ENCODE data around the gene BAIAP2. TPM values are rescaled to one million over a fixed set of nuclear protein-coding genes. Genes with fewer than 3 reads are reported as not detected.
"Not testable (repeated sequence)": the region's sequence is repeated elsewhere in the genome, so short reads cannot be mapped to it uniquely, and the experiment has no call there.

The BAIAP2 gene
- total RNA-seq, 2 experiments from 2014 or later, result 2.8 TPM

DNA sequence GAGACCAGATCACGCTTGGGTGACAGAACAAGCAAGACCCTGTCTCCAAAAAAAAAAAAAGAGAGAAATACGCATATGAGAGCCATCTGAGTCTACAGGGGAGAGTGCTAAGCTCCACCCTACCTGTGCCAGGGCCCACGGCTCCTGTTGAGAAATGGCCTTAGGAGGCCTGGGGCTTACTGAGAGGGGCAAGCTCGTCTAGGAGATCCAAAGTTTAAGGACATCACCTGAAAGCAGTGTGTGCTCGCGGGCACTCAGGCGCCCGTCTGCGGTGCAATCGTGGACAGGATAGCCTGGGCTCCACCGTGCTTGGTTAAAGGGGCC lies 14.5 kb upstream of the BAIAP2 start:
- POLR2A ChIA-PET, result no interaction called here
- Mint-ChIP-seq H3K36me3 (ENCODE audit: low read depth) (peaks cover 12% of the 10 kb centered on the region), H3K4me1 (peaks cover 45% of the 10 kb centered on the region), H3K9me3 (peaks cover 11% of the 10 kb centered on the region), H3K4me3 (no peak overlapping the region), H3K27ac (no peak overlapping the region), H3K27me3 (peaks cover 8% of the 10 kb centered on the region)
- no peak for DNase-seq
- CTCF ChIA-PET, result interaction anchor here (0.6 kb wide), 1 partner anchor 302 kb away, joined by 4 read pairs; no protein-coding TSS in a partner anchor

DNA sequence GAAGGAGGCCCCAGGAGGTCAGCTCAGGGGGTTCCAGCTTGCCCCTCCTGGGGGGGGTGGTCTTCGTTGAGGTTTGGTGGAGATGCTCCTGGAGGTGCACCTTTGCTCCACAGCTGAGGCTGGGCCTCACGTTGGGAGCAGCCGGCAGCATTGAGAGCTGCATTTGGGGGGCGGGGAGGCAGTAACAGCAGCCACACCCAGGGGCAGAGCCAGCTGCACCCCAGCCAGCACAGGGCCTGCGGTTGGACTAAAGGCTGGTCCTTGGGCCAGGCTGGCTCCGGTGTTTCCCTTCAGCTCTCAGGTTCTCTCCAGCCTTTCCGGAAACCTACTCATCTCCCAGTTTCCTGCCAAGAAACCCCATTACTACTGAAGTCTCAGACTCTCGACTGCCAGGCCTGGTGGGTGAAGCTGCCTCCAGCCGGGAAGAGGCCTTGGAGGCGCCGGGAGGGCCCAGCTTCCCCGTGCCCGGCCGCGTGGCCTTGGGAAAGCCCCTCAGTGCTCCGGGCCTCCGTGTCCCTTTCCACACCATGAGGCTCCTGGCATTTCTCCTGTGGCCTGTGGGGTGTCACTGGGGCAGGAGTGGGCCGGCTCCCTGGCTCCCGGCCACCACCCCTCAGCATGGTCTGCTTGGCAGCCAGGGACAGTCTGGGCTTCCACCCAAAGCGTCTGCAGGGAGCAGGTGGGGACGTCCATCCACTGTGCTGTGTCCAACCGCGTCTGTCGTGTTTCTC lies 14.0 kb upstream of the BAIAP2 start:
- ChIA-PET CTCF (interaction anchor here (0.6 kb wide), 1 partner anchor 301 kb away, joined by 4 read pairs; no protein-coding TSS in a partner anchor), POLR2A (no interaction called here)
- Mint-ChIP-seq H3K27me3 (peaks cover 8% of the 10 kb centered on the region), H3K27ac (no peak overlapping the region), H3K4me3 (no peak overlapping the region), H3K4me1 (peaks cover 45% of the 10 kb centered on the region), H3K36me3 (ENCODE audit: low read depth) (peaks cover 8% of the 10 kb centered on the region), H3K9me3 (peaks cover 8% of the 10 kb centered on the region)
- no peak for DNase-seq

DNA sequence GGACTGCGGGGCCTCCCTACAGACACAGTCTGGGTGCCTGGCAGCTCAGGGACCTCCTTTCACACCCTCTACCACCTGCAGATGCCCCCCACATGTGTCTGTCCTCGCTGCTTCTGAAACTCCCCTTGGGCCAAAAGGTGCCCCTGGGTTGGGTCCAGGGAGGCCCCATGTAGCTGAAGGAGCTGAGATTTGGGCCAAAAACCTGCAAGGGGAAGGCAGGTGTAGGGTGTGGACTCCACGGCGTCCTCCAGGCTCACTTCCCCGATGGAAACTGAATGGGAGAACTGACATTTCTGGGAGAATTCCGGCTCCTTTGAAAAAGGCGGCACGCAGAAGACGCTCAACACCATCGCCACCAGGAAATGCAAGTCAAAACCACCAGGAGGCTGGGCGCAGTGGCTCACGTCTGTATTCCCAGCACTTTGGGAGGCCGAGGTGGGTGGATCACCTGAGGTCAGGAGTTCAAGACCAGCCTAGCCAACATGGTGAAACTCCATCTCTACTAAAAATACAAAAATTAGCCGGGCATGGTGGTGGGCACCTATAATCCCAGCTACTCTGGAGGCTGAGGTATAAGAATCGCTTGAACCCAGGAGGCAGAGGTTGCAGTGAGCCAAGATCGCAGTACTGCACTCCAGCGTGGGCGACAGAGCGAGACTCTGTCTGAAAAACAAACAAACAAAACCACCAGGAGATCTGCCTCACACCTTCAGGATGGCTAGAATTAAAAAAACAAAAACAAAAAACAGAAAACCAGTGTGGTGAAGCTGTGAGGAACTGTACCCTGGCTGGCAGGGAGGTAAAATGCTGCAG lies 13.2 kb upstream of the BAIAP2 start:
- ChIA-PET CTCF (interaction anchor here (0.9 kb wide), 1 partner anchor 19 kb away, joined by 3 read pairs; no protein-coding TSS in a partner anchor), POLR2A (no interaction called here)
- H3K27ac Mint-ChIP-seq, result peak overlapping the region; percentile 36
- no peak overlapping the region for H3K4me3 Mint-ChIP-seq
- peaks cover 6% of the 10 kb centered on the region for H3K9me3 Mint-ChIP-seq
- DNase-seq, result no peak
- peaks cover 4% of the 10 kb centered on the region for H3K36me3 Mint-ChIP-seq (ENCODE audit: low read depth)
- H3K4me1 Mint-ChIP-seq, result peaks cover 43% of the 10 kb centered on the region
- H3K27me3 Mint-ChIP-seq, result peaks cover 8% of the 10 kb centered on the region

- Mint-ChIP-seq H3K4me3 (no peak overlapping the region), H3K4me1 (peaks cover 38% of the 10 kb centered on the region), H3K27me3 (peaks cover 10% of the 10 kb centered on the region), H3K9me3 (peaks cover 9% of the 10 kb centered on the region), H3K36me3 (ENCODE audit: low read depth) (peaks cover 2% of the 10 kb centered on the region), H3K27ac (peak overlapping the region; percentile 9)
- no peak for DNase-seq
- ChIA-PET POLR2A (no interaction called here), CTCF (interaction anchor here (0.9 kb wide), 1 partner anchor 19 kb away, joined by 3 read pairs; no protein-coding TSS in a partner anchor)
These were observed 12.6 kb upstream of the BAIAP2 start for GRCh38 chr17:81022344-81022676.

- H3K4me3 Mint-ChIP-seq, result no peak overlapping the region
- H3K9me3 Mint-ChIP-seq, result peaks cover 9% of the 10 kb centered on the region
- no peaks in the 10 kb centered on the region for H3K36me3 Mint-ChIP-seq (ENCODE audit: low read depth)
- H3K4me1 Mint-ChIP-seq, result peaks cover 11% of the 10 kb centered on the region
- CTCF ChIA-PET, result interaction anchor here (1.2 to 1.7 kb wide), 2 partner anchors 21 to 72 kb away, joined by 3 to 6 read pairs; no protein-coding TSS in a partner anchor
- H3K27me3 Mint-ChIP-seq, result peaks cover 13% of the 10 kb centered on the region
- DNase-seq, result no peak
- no peak overlapping the region for H3K27ac Mint-ChIP-seq
- POLR2A ChIA-PET, result no interaction called here
These were observed 9.7 kb upstream of the BAIAP2 start for GRCh38 chr17:81025065-81025740.

DNA sequence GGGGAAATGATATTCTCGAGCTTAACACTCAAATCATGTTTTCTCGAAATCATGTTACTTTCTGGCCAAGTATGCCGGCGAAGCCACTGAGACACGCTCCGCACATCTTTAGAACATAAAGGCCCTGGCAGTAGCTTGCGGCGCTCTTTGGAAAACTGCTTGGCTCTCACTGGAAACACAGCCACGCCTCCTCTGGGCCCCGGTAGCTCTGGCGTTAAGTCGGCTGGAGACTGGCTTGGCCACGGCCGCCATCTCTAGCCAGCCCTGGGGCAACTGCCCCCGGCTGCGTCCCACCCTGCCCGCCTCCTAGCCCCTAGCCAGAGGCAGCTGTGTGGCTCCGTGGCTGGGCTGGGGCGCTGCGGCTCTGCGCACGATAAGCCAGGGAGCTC lies 9.2 kb upstream of the BAIAP2 start:
- DNase-seq, result no peak
- no peak overlapping the region for H3K27ac Mint-ChIP-seq
- ChIA-PET CTCF (interaction anchor here (1.2 kb wide), 1 partner anchor 71 kb away, joined by 3 read pairs; no protein-coding TSS in a partner anchor), POLR2A (no interaction called here)
- H3K36me3 Mint-ChIP-seq (ENCODE audit: low read depth), result no peaks in the 10 kb centered on the region
- peaks cover 13% of the 10 kb centered on the region for H3K27me3 Mint-ChIP-seq
- H3K4me1 Mint-ChIP-seq, result peaks cover 11% of the 10 kb centered on the region
- no peak overlapping the region for H3K4me3 Mint-ChIP-seq
- H3K9me3 Mint-ChIP-seq, result peaks cover 9% of the 10 kb centered on the region

DNA sequence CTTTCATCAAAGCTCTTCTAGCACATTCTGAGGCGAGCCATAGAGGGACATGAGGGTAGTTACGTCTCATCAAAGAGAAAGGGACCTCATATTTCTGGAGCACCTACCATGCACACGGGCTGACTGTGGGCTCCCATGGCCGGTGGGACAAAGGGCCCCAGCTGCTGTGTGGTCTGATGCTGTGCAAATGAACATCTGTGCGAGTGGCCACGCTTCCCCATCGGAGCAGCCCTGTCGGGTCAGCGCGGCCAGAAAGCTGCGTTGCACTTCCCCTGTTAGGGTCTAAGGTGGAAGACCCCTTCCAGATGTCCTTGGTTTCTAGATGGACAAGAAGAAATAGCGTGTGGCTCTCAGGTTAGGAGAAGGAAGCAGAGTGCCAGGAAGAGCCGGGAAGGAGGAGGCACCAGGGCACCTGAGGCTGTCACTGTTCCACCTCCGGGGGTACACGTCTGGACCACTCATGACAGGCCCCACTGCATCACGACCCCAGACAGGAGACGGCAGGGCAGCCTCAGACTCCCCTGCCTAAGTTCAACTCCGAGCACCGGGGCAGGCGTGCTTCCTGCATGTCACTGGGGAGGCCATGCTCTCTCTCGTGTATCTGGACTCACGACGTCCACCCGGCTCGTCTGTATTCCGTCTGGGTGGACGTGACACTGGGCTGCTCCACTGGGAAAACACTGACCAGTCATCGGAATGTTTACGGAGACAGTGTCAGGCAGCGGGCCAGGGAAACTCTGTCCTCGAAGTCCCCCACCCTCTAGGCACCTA lies 8.5 kb upstream of the BAIAP2 start:
- peaks cover 13% of the 10 kb centered on the region for H3K27me3 Mint-ChIP-seq
- CTCF ChIA-PET, result interaction anchor here (1.2 kb wide), 1 partner anchor 71 kb away, joined by 3 read pairs; no protein-coding TSS in a partner anchor
- peaks cover 11% of the 10 kb centered on the region for H3K4me1 Mint-ChIP-seq
- H3K9me3 Mint-ChIP-seq, result peaks cover 9% of the 10 kb centered on the region
- POLR2A ChIA-PET, result no interaction called here
- H3K27ac Mint-ChIP-seq, result no peak overlapping the region
- no peak overlapping the region for H3K4me3 Mint-ChIP-seq
- no peaks in the 10 kb centered on the region for H3K36me3 Mint-ChIP-seq (ENCODE audit: low read depth)
- DNase-seq, result no peak

- Mint-ChIP-seq H3K27me3 (peaks cover 13% of the 10 kb centered on the region), H3K4me1 (peaks cover 10% of the 10 kb centered on the region), H3K4me3 (no peak overlapping the region), H3K27ac (no peak overlapping the region), H3K9me3 (peaks cover 9% of the 10 kb centered on the region), H3K36me3 (ENCODE audit: low read depth) (no peaks in the 10 kb centered on the region)
- CTCF ChIA-PET, result no interaction called here
- no peak for DNase-seq
- POLR2A ChIA-PET, result no interaction called here
These were observed 7.9 kb upstream of the BAIAP2 start for GRCh38 chr17:81027038-81027437.

DNA sequence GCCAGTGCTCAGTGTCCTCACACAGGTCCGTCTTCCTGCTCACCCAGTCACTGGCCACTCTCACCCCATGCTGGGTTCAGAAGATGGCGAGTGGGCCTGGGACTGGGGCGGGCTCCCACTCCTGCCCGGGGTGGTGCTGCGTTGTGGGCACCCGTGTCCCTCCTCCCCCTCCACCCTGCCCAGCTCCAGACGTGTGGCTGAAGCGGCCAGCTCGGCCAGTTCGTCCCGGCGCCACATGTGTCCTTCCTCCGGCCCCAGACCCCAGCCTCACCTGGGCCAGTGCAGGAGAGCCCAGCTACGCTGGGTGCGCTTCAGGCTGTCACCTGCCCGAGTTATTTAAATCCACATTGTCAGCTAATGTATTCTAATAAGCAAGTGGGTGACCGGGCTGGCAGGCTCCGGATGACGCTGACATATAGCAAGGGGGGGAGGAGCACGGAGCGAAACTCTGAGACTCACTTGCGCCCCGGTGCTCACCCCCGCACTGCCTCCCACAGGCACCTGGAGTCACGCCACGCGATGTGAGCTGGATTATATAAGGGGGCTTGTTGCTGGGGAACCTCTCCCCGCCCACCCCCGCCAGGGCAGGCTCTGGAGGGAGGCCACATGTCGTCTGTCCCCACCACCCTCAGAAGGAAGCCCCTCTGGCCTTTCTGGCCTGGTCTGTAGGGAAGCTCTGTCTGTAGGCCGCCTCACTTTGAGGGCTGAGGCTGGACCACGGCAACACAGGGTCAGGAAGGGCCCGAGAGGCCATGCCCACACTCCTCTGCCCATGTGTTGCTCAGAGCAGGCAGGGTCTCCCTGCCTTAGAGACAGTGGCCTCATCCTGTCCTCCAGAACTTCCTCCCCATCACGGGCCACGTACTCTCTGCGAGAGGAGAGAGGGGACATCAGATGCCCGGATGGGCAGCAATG lies 7.1 kb upstream of the BAIAP2 start:
- ChIA-PET CTCF (no interaction called here), POLR2A (no interaction called here)
- Mint-ChIP-seq H3K9me3 (peaks cover 9% of the 10 kb centered on the region), H3K36me3 (ENCODE audit: low read depth) (no peaks in the 10 kb centered on the region), H3K27me3 (peaks cover 13% of the 10 kb centered on the region), H3K27ac (no peak overlapping the region), H3K4me3 (no peak overlapping the region), H3K4me1 (peaks cover 6% of the 10 kb centered on the region)
- DNase-seq, result no peak

DNA sequence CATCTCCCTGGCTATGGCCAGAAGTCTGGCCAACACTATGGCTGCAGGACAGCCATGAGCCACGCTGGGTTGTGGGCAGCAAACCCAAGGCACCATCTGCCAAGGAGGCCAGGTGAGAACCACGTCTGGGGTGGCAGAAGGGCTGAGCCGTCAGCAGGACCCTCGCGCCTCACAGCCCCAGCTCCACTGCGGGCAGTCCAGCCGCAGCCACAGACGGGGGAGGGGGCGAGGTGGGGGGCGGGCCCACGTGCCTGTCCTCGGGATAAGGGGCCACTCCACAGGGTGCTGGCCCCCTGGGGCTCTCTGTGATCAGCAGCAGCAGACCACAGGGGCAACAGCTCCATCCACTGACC lies 6.5 kb upstream of the BAIAP2 start:
- Mint-ChIP-seq H3K4me3 (no peak overlapping the region), H3K27ac (no peak overlapping the region), H3K9me3 (peaks cover 9% of the 10 kb centered on the region), H3K27me3 (peaks cover 19% of the 10 kb centered on the region), H3K36me3 (ENCODE audit: low read depth) (no peaks in the 10 kb centered on the region), H3K4me1 (peaks cover 8% of the 10 kb centered on the region)
- no peak for DNase-seq
- CTCF ChIA-PET, result no interaction called here
- POLR2A ChIA-PET, result no interaction called here

DNA sequence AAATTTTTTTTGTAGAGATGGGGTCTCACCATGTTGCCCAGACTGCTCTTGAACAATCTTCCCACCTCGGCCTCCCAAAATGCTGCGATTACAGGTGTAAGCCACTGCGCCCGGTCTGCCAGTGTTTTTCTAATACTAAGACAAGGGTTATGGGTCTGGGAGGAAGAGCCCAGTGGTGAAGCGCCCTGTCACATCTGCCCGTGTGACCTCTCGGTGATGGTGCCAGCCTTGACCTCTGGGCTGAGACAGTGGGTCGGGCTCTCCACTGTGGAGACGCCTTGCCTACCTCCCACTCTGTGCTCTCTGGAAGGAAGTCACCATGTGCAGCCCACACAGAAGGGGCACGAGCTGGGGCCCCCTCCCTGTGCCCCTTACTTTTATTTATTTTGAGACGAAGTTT lies 5.1 kb upstream of the BAIAP2 start:
- Mint-ChIP-seq H3K9me3 (peaks cover 9% of the 10 kb centered on the region), H3K36me3 (ENCODE audit: low read depth) (no peaks in the 10 kb centered on the region), H3K4me1 (peaks cover 9% of the 10 kb centered on the region), H3K27ac (no peak overlapping the region), H3K4me3 (no peak overlapping the region), H3K27me3 (peaks cover 24% of the 10 kb centered on the region)
- no peak for DNase-seq
- ChIA-PET CTCF (interaction anchor here (1.3 kb wide), 1 partner anchor 12 kb away, joined by 3 read pairs; no protein-coding TSS in a partner anchor), POLR2A (no interaction called here)

DNA sequence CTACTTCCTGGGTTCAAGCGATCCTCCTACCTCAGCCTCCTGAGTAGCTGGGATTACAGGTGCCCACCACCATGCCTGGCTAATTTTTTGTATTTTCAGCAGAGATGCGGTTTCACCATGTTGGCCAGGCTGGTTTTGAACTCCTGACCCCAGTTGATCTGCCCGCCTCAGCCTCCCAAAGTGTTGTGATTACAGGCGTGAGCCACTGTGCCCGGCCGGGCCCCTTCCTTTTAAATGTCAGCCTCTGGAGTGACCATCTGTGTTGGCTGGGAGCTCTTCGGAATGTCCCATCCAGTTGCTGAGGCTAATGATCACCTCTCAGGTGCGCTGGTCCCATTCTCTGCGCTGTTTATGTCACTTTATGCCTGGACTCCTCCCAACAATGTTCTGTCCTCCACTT lies 4.6 kb upstream of the BAIAP2 start:
- peaks cover 11% of the 10 kb centered on the region for H3K4me1 Mint-ChIP-seq
- H3K36me3 Mint-ChIP-seq (ENCODE audit: low read depth); CTCF ChIA-PET; H3K27ac Mint-ChIP-seq; POLR2A ChIA-PET; H3K4me3 Mint-ChIP-seq; DNase-seq; H3K9me3 Mint-ChIP-seq: not testable (repeated sequence)
- peaks cover 22% of the 10 kb centered on the region for H3K27me3 Mint-ChIP-seq

All from activated CD4-positive, alpha-beta T cell treated with anti-CD3 and anti-CD28 coated beads, Interleukin-2, amount 10 ng/mL, durations not matched to agents 7 days and 5 days (primary cell).